H9 (cell line): ENCODE data around the gene ADGRD1. TPM values are rescaled to one million over a fixed set of nuclear protein-coding genes. Genes with fewer than 3 reads are reported as not detected.

Experiments
- DNase-seq: peaks from one replicate; pipeline ENCODE4 v3.0.0-alpha.2; 2017
- H2AFZ ChIP-seq: one replicate; pipeline ENCODE4 v1.6.1; 2013; ENCODE audit warnings: mild to moderate bottlenecking, low read length, control low read depth, moderate library complexity
- H2AK5ac ChIP-seq: 2 replicates; pipeline ENCODE4 v1.6.1; 2013; ENCODE audit warnings: low read length, control low read depth, mixed read lengths; ENCODE audit not compliant: insufficient read length
- H2BK120ac ChIP-seq: one replicate; pipeline ENCODE4 v1.6.1; 2013; ENCODE audit warnings: low read depth, mild to moderate bottlenecking, low read length, control low read depth, inconsistent platforms; ENCODE audit not compliant: poor library complexity, severe bottlenecking
- H2BK12ac ChIP-seq: 2 replicates; pipeline ENCODE4 v1.6.1; 2013; ENCODE audit warnings: low read length, control low read depth, mixed read lengths, low read depth; ENCODE audit not compliant: insufficient read length
- H2BK15ac ChIP-seq: 2 replicates; pipeline ENCODE4 v1.6.1; 2013; ENCODE audit warnings: low read depth, low read length, control low read depth
- H2BK20ac ChIP-seq: one replicate; pipeline ENCODE4 v1.6.1; 2013; ENCODE audit warnings: low read depth, mild to moderate bottlenecking, low read length, control low read depth, inconsistent platforms; ENCODE audit not compliant: poor library complexity, severe bottlenecking
- H2BK5ac ChIP-seq: 2 replicates; pipeline ENCODE4 v1.6.1; 2013; ENCODE audit warnings: low read length, control low read depth, mixed read lengths; ENCODE audit not compliant: insufficient read length
- H3K14ac ChIP-seq: 2 replicates; pipeline ENCODE4 v1.6.1; 2013; ENCODE audit warnings: low read length, control low read depth; ENCODE audit not compliant: insufficient read depth
- H3K18ac ChIP-seq: 2 replicates; pipeline ENCODE4 v1.6.1; 2013; ENCODE audit warnings: low read depth, mild to moderate bottlenecking, mixed read lengths, low read length, control low read depth; ENCODE audit not compliant: insufficient read length
- H3K23ac ChIP-seq: 2 replicates; pipeline ENCODE4 v1.6.1; 2013; ENCODE audit warnings: low read length, control low read depth, mixed read lengths, low read depth; ENCODE audit not compliant: insufficient read length
- H3K23me2 ChIP-seq: 2 replicates; pipeline ENCODE4 v1.6.1; 2013; ENCODE audit warnings: low read depth, mild to moderate bottlenecking, mixed read lengths, low read length, control low read depth; ENCODE audit not compliant: insufficient read length, poor library complexity, severe bottlenecking
- H3K27ac ChIP-seq: 2 replicates; pipeline ENCODE4 v1.5.1; 2013; ENCODE audit warnings: low read length, control low read depth, mixed read lengths, low read depth; ENCODE audit not compliant: insufficient read length
- H3K27me3 ChIP-seq: 2 replicates; pipeline ENCODE4 v1.6.1; 2013; ENCODE audit warnings: low read length, control low read depth, inconsistent platforms; ENCODE audit not compliant: insufficient read depth
- H3K4ac ChIP-seq: 2 replicates; pipeline ENCODE4 v1.6.1; 2013; ENCODE audit warnings: low read depth, mild to moderate bottlenecking, control low read depth, inconsistent platforms, low read length, moderate library complexity
- H3K4me1 ChIP-seq: 2 replicates; pipeline ENCODE4 v1.6.1; 2013; ENCODE audit warnings: low read length, control low read depth, inconsistent platforms; ENCODE audit not compliant: insufficient read depth
- H3K4me2 ChIP-seq: 2 replicates; pipeline ENCODE4 v1.6.1; 2013; ENCODE audit warnings: low read length, control low read depth, mixed read lengths; ENCODE audit not compliant: insufficient read length, insufficient read depth
- H3K56ac ChIP-seq: 2 replicates; pipeline ENCODE4 v1.6.1; 2013; ENCODE audit warnings: low read depth, mild to moderate bottlenecking, mixed read lengths, low read length, control low read depth; ENCODE audit not compliant: insufficient read length
- H3K79me1 ChIP-seq: 2 replicates; pipeline ENCODE4 v1.6.1; 2013; ENCODE audit warnings: low read depth, mild to moderate bottlenecking, moderate library complexity, low read length, control low read depth, inconsistent platforms; ENCODE audit not compliant: insufficient read depth, poor library complexity, severe bottlenecking
- H3K79me2 ChIP-seq: 2 replicates; pipeline ENCODE4 v1.6.1; 2013; ENCODE audit warnings: low read length, control low read depth, inconsistent platforms; ENCODE audit not compliant: insufficient read depth
- H3K9ac ChIP-seq: 2 replicates; pipeline ENCODE4 v1.6.1; 2013; ENCODE audit warnings: low read length, control low read depth, mixed read lengths; ENCODE audit not compliant: insufficient read length; ENCODE audit errors: extremely low read depth
- H3K9me3 ChIP-seq: one replicate; pipeline ENCODE4 v1.6.1; 2013; ENCODE audit warnings: low read depth, low read length, inconsistent platforms; ENCODE audit not compliant: control insufficient read depth
- H3T11ph ChIP-seq: one replicate; pipeline ENCODE4 v1.6.1; 2013; ENCODE audit warnings: mild to moderate bottlenecking, low read length, control low read depth, inconsistent platforms
- H4K20me1 ChIP-seq: one replicate; pipeline ENCODE4 v1.6.1; 2013; ENCODE audit not compliant: control insufficient read depth, insufficient read length, insufficient read depth
- H4K5ac ChIP-seq: 2 replicates; pipeline ENCODE4 v1.6.1; 2013; ENCODE audit warnings: low read depth, mild to moderate bottlenecking, mixed read lengths, low read length, control low read depth; ENCODE audit not compliant: insufficient read length
- H4K8ac ChIP-seq: replicated peaks from 2 replicates; pipeline ENCODE4 v1.6.1; 2013; ENCODE audit warnings: low read length, control low read depth, mixed read lengths, low read depth; ENCODE audit not compliant: insufficient read length
- H4K91ac ChIP-seq: 2 replicates; pipeline ENCODE4 v1.6.1; 2013; ENCODE audit warnings: low read depth, mild to moderate bottlenecking, moderate library complexity, mixed read lengths, low read length, control low read depth; ENCODE audit not compliant: insufficient read length
- H3K27ac Mint-ChIP-seq, 3 experiments: 2 replicates in 2 of 3; 3 replicates in 1 of 3; pipeline ENCODE4 v1.8.0; 2020 to 2021; ENCODE audit warnings: mixed read lengths in 3 of 3, mild to moderate bottlenecking in 1 of 3, moderate library complexity in 1 of 3
- H3K27me3 Mint-ChIP-seq: 2 replicates; pipeline ENCODE4 v1.8.0; 2021; ENCODE audit warnings: low read depth, mild to moderate bottlenecking, moderate library complexity, mixed read lengths
- H3K36me3 Mint-ChIP-seq, 3 experiments: 2 replicates in 2 of 3; 3 replicates in 1 of 3; pipeline ENCODE4 v1.8.0; 2020 to 2021; ENCODE audit warnings: low read depth in 3 of 3, mixed read lengths in 3 of 3; ENCODE audit not compliant: insufficient read depth in 1 of 3
- H3K4me1 Mint-ChIP-seq, 2 experiments: 2 replicates each; pipeline ENCODE4 v1.8.0; 2020; ENCODE audit warnings: mixed read lengths in 2 of 2
- H3K4me3 Mint-ChIP-seq, 2 experiments: 2 replicates in 1 of 2; 3 replicates in 1 of 2; pipeline ENCODE4 v1.8.0; 2020 to 2021; ENCODE audit warnings: mild to moderate bottlenecking in 2 of 2, mixed read lengths in 2 of 2, moderate library complexity in 1 of 2
- H3K9me3 Mint-ChIP-seq, 2 experiments: 2 replicates in 1 of 2; 3 replicates in 1 of 2; pipeline ENCODE4 v1.8.0; 2020; ENCODE audit warnings: mild to moderate bottlenecking in 2 of 2, mixed read lengths in 2 of 2, moderate library complexity in 1 of 2
- WGBS: extraction: QIAGEN DNeasy Blood & Tissue Kit; methylation state at CpG from one replicate; pipeline ENCODE4 v1.1.7; 2013; ENCODE audit warnings: missing lambda C conversion rate, low lambda C conversion rate, mixed read lengths; ENCODE audit not compliant: insufficient read length; ENCODE audit errors: extremely low coverage; 5-methylcytosine and 5-hydroxymethylcytosine counted together
- total RNA-seq: library from RNA; stranded (reverse); gene quantifications from 2 replicates; pipeline ENCODE4 v1.2.1, GENCODE V29; 2021
- TF ChIP-seq, protein P1 (sequence below): fragments of 200-600 bp; sonication (generic); conservative IDR thresholded peaks from 3 replicates; pipeline ENCODE4 v1.8.0; 2021; ENCODE audit warnings: antibody characterized with exemption, mild to moderate bottlenecking

Gene ADGRD1
- total RNA-seq, 1 experiment from 2014 or later = 0.52 TPM

DNA sequence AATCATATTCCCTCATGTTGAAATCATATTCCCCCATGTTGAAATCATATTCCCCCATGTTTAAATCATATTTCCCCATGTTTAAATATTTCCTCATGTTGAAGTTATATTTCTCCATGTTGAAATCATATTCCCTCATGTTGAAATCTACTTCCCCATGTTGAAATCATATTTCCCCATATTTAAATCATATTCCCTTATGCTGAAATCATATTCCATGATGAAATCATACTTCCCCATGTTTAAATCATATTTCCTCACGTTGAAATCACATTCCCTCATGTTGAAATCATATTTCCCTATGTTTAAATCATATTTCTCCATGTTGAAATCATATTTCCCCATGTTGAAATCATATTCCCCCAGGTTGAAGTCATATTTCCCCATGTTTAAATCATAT, 34.6 kb upstream of the ADGRD1 start:
- Histone ChIP-seq H3K23me2 (no peaks in the 10 kb centered on the region), H3K9me3 (no peaks in the 10 kb centered on the region), H3K23ac (no peak overlapping the region), H3K4ac (no peak overlapping the region), H4K8ac (no peak overlapping the region), H2BK20ac (no peak overlapping the region), H2BK5ac (no peak overlapping the region), H2AK5ac (no peak overlapping the region), H3T11ph (no peak overlapping the region), H3K27ac (no peak overlapping the region), H3K56ac (no peak overlapping the region), H3K14ac (no peak overlapping the region), H3K4me1 (peaks cover 2% of the 10 kb centered on the region; the same call in 1 of the 2 replicates), H3K9ac (no peak overlapping the region), H3K4me2 (no peak overlapping the region), H4K5ac (no peak overlapping the region), H2BK120ac (no peak overlapping the region), H3K79me2 (no peaks in the 10 kb centered on the region), H3K79me1 (no peaks in the 10 kb centered on the region), H2AFZ (no peak overlapping the region), H2BK15ac (no peak overlapping the region), H4K20me1 (no peaks in the 10 kb centered on the region), H3K27me3 (no peaks in the 10 kb centered on the region), H3K18ac (no peak overlapping the region), H2BK12ac (no peak overlapping the region), H4K91ac (no peak overlapping the region)
- peaks cover 31% of the 10 kb centered on the region for H3K27me3 Mint-ChIP-seq
- WGBS = no CpG with 5 or more reads among the region's 1 CpG
- DNase-seq = no peak
- TF ChIP-seq, protein P1, sequence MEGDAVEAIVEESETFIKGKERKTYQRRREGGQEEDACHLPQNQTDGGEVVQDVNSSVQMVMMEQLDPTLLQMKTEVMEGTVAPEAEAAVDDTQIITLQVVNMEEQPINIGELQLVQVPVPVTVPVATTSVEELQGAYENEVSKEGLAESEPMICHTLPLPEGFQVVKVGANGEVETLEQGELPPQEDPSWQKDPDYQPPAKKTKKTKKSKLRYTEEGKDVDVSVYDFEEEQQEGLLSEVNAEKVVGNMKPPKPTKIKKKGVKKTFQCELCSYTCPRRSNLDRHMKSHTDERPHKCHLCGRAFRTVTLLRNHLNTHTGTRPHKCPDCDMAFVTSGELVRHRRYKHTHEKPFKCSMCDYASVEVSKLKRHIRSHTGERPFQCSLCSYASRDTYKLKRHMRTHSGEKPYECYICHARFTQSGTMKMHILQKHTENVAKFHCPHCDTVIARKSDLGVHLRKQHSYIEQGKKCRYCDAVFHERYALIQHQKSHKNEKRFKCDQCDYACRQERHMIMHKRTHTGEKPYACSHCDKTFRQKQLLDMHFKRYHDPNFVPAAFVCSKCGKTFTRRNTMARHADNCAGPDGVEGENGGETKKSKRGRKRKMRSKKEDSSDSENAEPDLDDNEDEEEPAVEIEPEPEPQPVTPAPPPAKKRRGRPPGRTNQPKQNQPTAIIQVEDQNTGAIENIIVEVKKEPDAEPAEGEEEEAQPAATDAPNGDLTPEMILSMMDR = no peak
- no peak overlapping the region for H3K27ac Mint-ChIP-seq
- H3K9me3 Mint-ChIP-seq = peaks cover 4% of the 10 kb centered on the region in 2 experiments
- H3K36me3 Mint-ChIP-seq = no peaks in the 10 kb centered on the region; a peak in 1 of 7 replicates
- no peak overlapping the region for H3K4me3 Mint-ChIP-seq
- peaks cover 10 to 12% of the 10 kb centered on the region in 2 experiments for H3K4me1 Mint-ChIP-seq
